Mesothelial cell of epicardium (in vitro differentiated cells): ENCODE data around the gene SPEF1. TPM values are rescaled to one million over a fixed set of nuclear protein-coding genes. Genes with fewer than 3 reads are reported as not detected.

Experiments used
- DNase-seq, 2 experiments: peaks; one replicate each; pipeline ENCODE4 v3.0.0; 2021; ENCODE audit warnings: low spot score in 2 of 2; ENCODE audit not compliant: unreplicated experiment in 2 of 2
- H3K27ac Mint-ChIP-seq: 2 replicates; pipeline ENCODE4 v1.8.0; 2021; ENCODE audit warnings: mixed read lengths
- H3K27me3 Mint-ChIP-seq: 2 replicates; pipeline ENCODE4 v1.8.0; 2021; ENCODE audit warnings: low read depth, mixed read lengths
- H3K36me3 Mint-ChIP-seq: 2 replicates; pipeline ENCODE4 v1.8.0; 2021; ENCODE audit warnings: mixed read lengths
- H3K4me1 Mint-ChIP-seq: 2 replicates; pipeline ENCODE4 v1.8.0; 2021; ENCODE audit warnings: mixed read lengths
- H3K4me3 Mint-ChIP-seq: 2 replicates; pipeline ENCODE4 v1.8.0; 2021; ENCODE audit warnings: mild to moderate bottlenecking, moderate library complexity, mixed read lengths
- H3K9me3 Mint-ChIP-seq: 2 replicates; pipeline ENCODE4 v1.8.0; 2021; ENCODE audit warnings: mixed read lengths
- CTCF ChIP-seq: fragments of 200-600 bp; sonication (generic); IDR thresholded peaks from one replicate; pipeline ENCODE4 v1.5.0; 2021; ENCODE audit warnings: antibody characterized with exemption; ENCODE audit not compliant: unreplicated experiment
- total RNA-seq: library from RNA; stranded (reverse); gene quantifications from 3 replicates; pipeline ENCODE4 v1.2.1, GENCODE V29; 2021

Gene SPEF1
- total RNA-seq, 1 donor from 2014 or later = 0.40 TPM

- Mint-ChIP-seq H3K4me1 (peaks cover 15% of the 10 kb centered on the region), H3K36me3 (no peaks in the 10 kb centered on the region), H3K27ac (no peak overlapping the region), H3K9me3 (no peaks in the 10 kb centered on the region), H3K27me3 (peaks cover 1% of the 10 kb centered on the region), H3K4me3 (no peak overlapping the region)
- DNase-seq = no peak
- no peak for TF ChIP-seq CTCF
Observed at GRCh38 chr20:3788685-3789155, 7.5 kb upstream of the SPEF1 start.

- no peak for DNase-seq
- peak overlapping the region; percentile 56 for H3K4me3 Mint-ChIP-seq
- H3K27ac Mint-ChIP-seq = no peak overlapping the region
- peaks cover 1% of the 10 kb centered on the region for H3K27me3 Mint-ChIP-seq
- no peak for TF ChIP-seq CTCF
- no peaks in the 10 kb centered on the region for H3K36me3 Mint-ChIP-seq
- H3K9me3 Mint-ChIP-seq = no peaks in the 10 kb centered on the region
- peaks cover 25% of the 10 kb centered on the region for H3K4me1 Mint-ChIP-seq
Observed at GRCh38 chr20:3787324-3788014, 6.2 kb upstream of the SPEF1 start.

GRCh38 chr20:3786665-3787323 lies 5.5 kb upstream of the SPEF1 start, which contains the start of gene CENPB:
TSS of gene CENPB (minus strand) at chr20:3786740. CDS start at chr20:3786483, 257 bp downstream.
- Mint-ChIP-seq H3K27me3 (peaks cover 1% of the 10 kb centered on the region), H3K9me3 (no peaks in the 10 kb centered on the region), H3K27ac (peak within 1 kb of the TSS; percentile 82), H3K36me3 (no peaks in the 10 kb centered on the region), H3K4me3 (peak within 1 kb of the TSS; percentile 81), H3K4me1 (peaks cover 29% of the 10 kb centered on the region)
- TF ChIP-seq CTCF = peak; percentile 62
- DNase-seq = peak; percentile 91 to 96

- peak overlapping the region; percentile 81 for H3K4me3 Mint-ChIP-seq
- peak overlapping the region; percentile 82 for H3K27ac Mint-ChIP-seq
- H3K27me3 Mint-ChIP-seq = peaks cover 1% of the 10 kb centered on the region
- no peaks in the 10 kb centered on the region for H3K36me3 Mint-ChIP-seq
- peaks cover 35% of the 10 kb centered on the region for H3K4me1 Mint-ChIP-seq
- TF ChIP-seq CTCF = no peak
- no peaks in the 10 kb centered on the region for H3K9me3 Mint-ChIP-seq
- DNase-seq = no peak
Observed at GRCh38 chr20:3786126-3786484, 4.9 kb upstream of the SPEF1 start.

- Mint-ChIP-seq H3K4me3 (peak overlapping the region; percentile 81), H3K9me3 (no peaks in the 10 kb centered on the region), H3K4me1 (peaks cover 40% of the 10 kb centered on the region), H3K36me3 (no peaks in the 10 kb centered on the region), H3K27me3 (peaks cover 3% of the 10 kb centered on the region), H3K27ac (no peak overlapping the region)
- no peak for TF ChIP-seq CTCF
- no peak for DNase-seq
Observed at GRCh38 chr20:3785240-3786125, 4.2 kb upstream of the SPEF1 start.
